H1 (cell line): ENCODE data around the gene MORF4L1. TPM values are rescaled to one million over a fixed set of nuclear protein-coding genes. Genes with fewer than 3 reads are reported as not detected.
"Not testable (repeated sequence)": the region's sequence is repeated elsewhere in the genome, so short reads cannot be mapped to it uniquely, and the experiment has no call there.

Source experiments
- CTCF ChIA-PET: fragments of 300-600 bp; sonication (Branson Sonifier 250); formaldehyde crosslinking; loops from one replicate; lab custom pipeline; 2021; ENCODE audit not compliant: partially characterized antibody; lab: Charles Lee
- POLR2A ChIA-PET: fragments of 300-600 bp; sonication (Branson Sonifier 250); formaldehyde crosslinking; loops from one replicate; lab custom pipeline; 2021; ENCODE audit warnings: inconsistent platforms; ENCODE audit not compliant: partially characterized antibody; lab: Charles Lee
- DNase-seq, 2 experiments: peaks; one replicate each; pipeline versions ENCODE4 v3.0.0 to v3.0.0-alpha.2; 2010 to 2022; ENCODE audit warnings: low spot score in 2 of 2, low read depth in 1 of 2, mixed read lengths in 1 of 2
- FAIRE-seq: peaks from 2 replicates; lab custom pipeline; 2011; peaks lifted over from hg19 to GRCh38; lab: Jason Lieb, UNC
- H2AFZ ChIP-seq: 2 replicates; pipeline ENCODE4 v1.8.1; 2012; ENCODE audit warnings: low read length, inconsistent platforms
- H2AK5ac ChIP-seq: 2 replicates; pipeline ENCODE4 v1.6.1; 2013; ENCODE audit warnings: low read depth, low read length
- H2BK120ac ChIP-seq: replicated peaks from 2 replicates; pipeline ENCODE3; 2013; ENCODE audit warnings: low read depth, low read length, inconsistent platforms
- H2BK12ac ChIP-seq: 2 replicates; pipeline ENCODE4 v1.6.1; 2013; ENCODE audit warnings: low read depth, low read length
- H2BK15ac ChIP-seq: 2 replicates; pipeline ENCODE4 v1.6.1; 2013; ENCODE audit warnings: low read length
- H2BK20ac ChIP-seq: 2 replicates; pipeline ENCODE4 v1.6.1; 2013; ENCODE audit warnings: low read length
- H2BK5ac ChIP-seq: 2 replicates; pipeline ENCODE4 v1.6.1; 2013; ENCODE audit warnings: low read depth, low read length
- H3K14ac ChIP-seq: 2 replicates; pipeline ENCODE4 v1.6.1; 2013; ENCODE audit warnings: inconsistent platforms; ENCODE audit not compliant: insufficient read length
- H3K18ac ChIP-seq: 2 replicates; pipeline ENCODE4 v1.6.1; 2013; ENCODE audit warnings: low read length; ENCODE audit errors: extremely low read depth
- H3K23ac ChIP-seq: 2 replicates; pipeline ENCODE4 v1.6.1; 2013; ENCODE audit warnings: inconsistent platforms; ENCODE audit not compliant: insufficient read length
- H3K23me2 ChIP-seq: 2 replicates; pipeline ENCODE4 v1.6.1; 2013; ENCODE audit warnings: low read depth, low read length
- H3K27ac ChIP-seq: 2 replicates; pipeline ENCODE4 v1.6.1; 2011; ENCODE audit warnings: low read depth, low read length, inconsistent platforms
- H3K27me3 ChIP-seq, 4 experiments: replicated peaks in 1 of 4; 1 replicate in 1 of 4; 2 replicates in 3 of 4; pipeline versions ENCODE4 v1.6.1 to v1.8.1; 2011 to 2013; ENCODE audit warnings: low read length in 3 of 4, mild to moderate bottlenecking in 3 of 4, inconsistent platforms in 2 of 4, mixed read lengths in 2 of 4, moderate library complexity in 1 of 4; ENCODE audit not compliant: control insufficient read depth in 3 of 4, insufficient read depth in 3 of 4; ENCODE audit errors: extremely low read depth in 1 of 4
- H3K36me3 ChIP-seq, 4 experiments: 2 replicates each; pipeline versions ENCODE4 v1.6.1 to v1.8.1; 2011 to 2013; ENCODE audit warnings: mild to moderate bottlenecking in 4 of 4, low read length in 3 of 4, moderate library complexity in 2 of 4, control low read depth in 1 of 4, inconsistent platforms in 1 of 4; ENCODE audit not compliant: insufficient read depth in 4 of 4, control insufficient read depth in 2 of 4
- H3K4ac ChIP-seq: replicated peaks from 2 replicates; pipeline ENCODE3; 2013; ENCODE audit warnings: low read length, low read depth, mixed read lengths, inconsistent platforms; ENCODE audit not compliant: insufficient read length
- H3K4me1 ChIP-seq, 4 experiments: replicated peaks in 1 of 4; 1 replicate in 1 of 4; 2 replicates in 3 of 4; pipeline versions ENCODE4 v1.6.1 to v1.8.1; 2011 to 2013; ENCODE audit warnings: low read length in 3 of 4, inconsistent platforms in 2 of 4, mixed read lengths in 1 of 4; ENCODE audit not compliant: insufficient read depth in 4 of 4, control insufficient read depth in 3 of 4
- H3K4me2 ChIP-seq, 2 experiments: 2 replicates each; pipeline versions ENCODE4 v1.6.1 to v1.8.1; 2011 to 2013; ENCODE audit warnings: low read depth in 2 of 2, low read length in 2 of 2, control low read depth in 1 of 2, inconsistent platforms in 1 of 2, mild to moderate bottlenecking in 1 of 2; ENCODE audit not compliant: insufficient read depth in 1 of 2
- H3K4me3 ChIP-seq, 4 experiments: fragments of 200-600, 300-600 bp in 1 of 4; sonication (generic), shearing (Covaris generic), sonication (Bioruptor Twin) in 1 of 4; 2 replicates each; pipeline versions ENCODE4 v1.5.1 to v1.8.1; 2011 to 2016; ENCODE audit warnings: low read length in 4 of 4, low read depth in 3 of 4, control low read depth in 2 of 4, inconsistent platforms in 2 of 4, mild to moderate bottlenecking in 2 of 4, mixed read lengths in 1 of 4, moderate library complexity in 1 of 4; ENCODE audit not compliant: insufficient read depth in 2 of 4; ENCODE audit errors: extremely low read depth in 1 of 4
- H3K56ac ChIP-seq: replicated peaks from 2 replicates; pipeline ENCODE3; 2013; ENCODE audit warnings: low read depth, mild to moderate bottlenecking, mixed read lengths, low read length, inconsistent platforms; ENCODE audit not compliant: insufficient read length
- H3K79me1 ChIP-seq: 2 replicates; pipeline ENCODE4 v1.6.1; 2013; ENCODE audit warnings: low read depth, low read length, control low read depth
- H3K79me2 ChIP-seq, 2 experiments: 2 replicates each; pipeline versions ENCODE4 v1.6.1 to v1.8.1; 2012 to 2013; ENCODE audit warnings: low read length in 2 of 2, mild to moderate bottlenecking in 2 of 2, inconsistent platforms in 1 of 2; ENCODE audit not compliant: insufficient read depth in 2 of 2, control insufficient read depth in 1 of 2
- H3K9ac ChIP-seq, 4 experiments: replicated peaks in 1 of 4; 1 replicate in 1 of 4; 2 replicates in 3 of 4; pipeline versions ENCODE4 v1.6.1 to v1.8.1; 2011 to 2013; ENCODE audit warnings: low read depth in 3 of 4, low read length in 3 of 4, control low read depth in 2 of 4, mild to moderate bottlenecking in 2 of 4, moderate library complexity in 2 of 4, inconsistent platforms in 1 of 4; ENCODE audit errors: extremely low read depth in 1 of 4
- H3K9me3 ChIP-seq, 2 experiments: 2 replicates each; pipeline versions ENCODE4 v1.6.1 to v1.8.1; 2012 to 2013; ENCODE audit warnings: mild to moderate bottlenecking in 2 of 2, moderate library complexity in 2 of 2, control low read depth in 1 of 2, inconsistent platforms in 1 of 2, low read depth in 1 of 2, low read length in 1 of 2, mixed read lengths in 1 of 2; ENCODE audit not compliant: insufficient read depth in 2 of 2
- H4K20me1 ChIP-seq, 2 experiments: replicated peaks in 1 of 2; 2 replicates each; pipeline versions ENCODE3 to v1.8.1; 2011 to 2013; ENCODE audit warnings: inconsistent platforms in 2 of 2, low read length in 2 of 2, mild to moderate bottlenecking in 1 of 2; ENCODE audit not compliant: insufficient read depth in 2 of 2, control insufficient read depth in 1 of 2
- H4K5ac ChIP-seq: 2 replicates; pipeline ENCODE4 v1.6.1; 2013; ENCODE audit warnings: low read length, low read depth, mixed read lengths, inconsistent platforms; ENCODE audit not compliant: insufficient read length
- H4K8ac ChIP-seq: 2 replicates; pipeline ENCODE4 v1.8.0; 2013; ENCODE audit warnings: mild to moderate bottlenecking, moderate library complexity, low read length, inconsistent platforms; ENCODE audit not compliant: insufficient read depth; ENCODE audit errors: extremely low read depth
- H4K91ac ChIP-seq: replicated peaks from 2 replicates; pipeline ENCODE3; 2013; ENCODE audit warnings: low read length, mixed read lengths, inconsistent platforms; ENCODE audit not compliant: insufficient read length
- POLR2A ChIP-seq, 2 experiments: IDR thresholded peaks; 1 replicate in 1 of 2; 2 replicates in 1 of 2; pipeline ENCODE4 v1.6.1; 2011; ENCODE audit warnings: low read depth in 2 of 2, low read length in 2 of 2, mild to moderate bottlenecking in 2 of 2; ENCODE audit errors: control extremely low read depth in 1 of 2
- WGBS, 2 experiments: shearing (Covaris generic) in 1 of 2; methylation state at CpG; one replicate each; pipeline versions ENCODE4 v1.1.6 to v1.1.7; 2013 to 2015; ENCODE audit warnings: low lambda C conversion rate in 2 of 2, mixed read lengths in 2 of 2, inconsistent platforms in 1 of 2, low coverage in 1 of 2, missing lambda C conversion rate in 1 of 2; ENCODE audit not compliant: insufficient replicate concordance in 2 of 2, insufficient coverage in 1 of 2, insufficient read length in 1 of 2; ENCODE audit errors: extremely low coverage in 1 of 2, missing lambda C conversion rate in 1 of 2; 5-methylcytosine and 5-hydroxymethylcytosine counted together
- polyA plus RNA-seq, 7 experiments: library from polyadenylated mRNA; depleted of rRNA in 3 of 7; stranded (reverse) in 5 of 7; unstranded in 2 of 7; fragments of >200 nt in 5 of 7; fragments of 200-250 nt in 2 of 7; gene quantifications; 1 replicate in 5 of 7; 2 replicates in 1 of 7; 4 replicates in 1 of 7; pipeline versions ENCODE4 v1.2.1 to v1.2.3, GENCODE V29; 2011 to 2013; ENCODE audit warnings: missing spikeins in 2 of 7, mixed read lengths in 2 of 7
- total RNA-seq: library from RNA; stranded (reverse); fragmentation: NEBNext Ultra II Directional; extraction: Animal tissue kit (Norgen Biotek cat#: 25700); gene quantifications from 2 replicates; pipeline ENCODE4 v1.2.1, GENCODE V29; 2021

MORF4L1 gene
- total and polyA plus RNA-seq, 2 of the 8 experiments (the other 6 are each of a cell fraction or from before 2014, with no cell fraction given): 260 to 533 TPM

DNA sequence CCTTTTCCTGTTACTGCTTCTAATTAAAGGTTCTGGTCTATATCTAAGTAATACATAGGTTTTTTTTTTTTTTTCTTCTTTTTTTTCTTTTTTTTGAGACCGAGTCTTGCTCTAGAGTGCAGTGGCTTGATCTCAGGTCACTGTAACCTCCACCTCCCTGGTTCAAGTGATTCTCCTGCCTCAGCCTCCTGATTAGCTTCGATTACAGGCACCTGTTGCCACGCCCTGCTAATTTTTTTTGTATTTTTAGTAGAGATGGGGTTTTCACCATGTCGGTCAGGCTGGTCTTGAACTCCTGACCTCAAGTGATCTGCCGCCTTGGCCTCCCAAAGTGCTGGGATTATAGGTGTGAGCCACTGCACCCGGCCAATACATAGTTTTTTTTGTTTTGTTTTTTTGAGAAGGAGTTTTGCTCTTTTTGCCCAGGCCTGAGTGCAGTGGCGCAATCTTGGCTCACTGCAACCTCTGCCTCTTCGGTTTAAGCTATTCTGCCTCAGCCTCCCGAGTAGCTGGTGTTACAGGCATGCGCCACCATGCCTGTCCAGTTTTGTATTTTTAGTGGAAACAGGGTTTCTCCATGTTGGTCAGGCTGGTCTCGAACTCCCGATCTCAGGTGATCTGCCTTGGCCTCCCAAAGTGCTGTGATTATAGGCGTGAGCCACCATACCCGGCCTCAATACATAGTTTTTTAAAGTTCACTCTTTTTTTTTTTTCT, 28.3 kb downstream of the MORF4L1 start:
- FAIRE-seq, H2BK15ac ChIP-seq, H4K5ac ChIP-seq, H2BK5ac ChIP-seq, H2BK12ac ChIP-seq, H2AFZ ChIP-seq, H3K4ac ChIP-seq, H3K27me3 ChIP-seq, H3K27ac ChIP-seq, H3K9me3 ChIP-seq, H3K9ac ChIP-seq, H3K79me1 ChIP-seq, DNase-seq, H2BK120ac ChIP-seq, H2AK5ac ChIP-seq, H3K18ac ChIP-seq, H3K56ac ChIP-seq, H3K4me1 ChIP-seq, H3K4me2 ChIP-seq, H3K4me3 ChIP-seq, H3K23me2 ChIP-seq, H4K91ac ChIP-seq, H3K14ac ChIP-seq, H2BK20ac ChIP-seq, H3K23ac ChIP-seq, H4K20me1 ChIP-seq, H4K8ac ChIP-seq: not testable (repeated sequence)
- TF ChIP-seq POLR2A (IDR thresholded peaks at IDR 0.05; ENCODE audit: control extremely low read depth in 1 of 2, low read depth in 2 of 2, low read length in 2 of 2): 0 out of 3 replicates have a peak, but pooled peaks of 1 of the 2 experiments have one; percentile 4
- Histone ChIP-seq H3K36me3 (peaks cover 9 to 92% (median 63%) of the 10 kb centered on the region in 4 experiments), H3K79me2 (peaks cover 0 to 28% of the 10 kb centered on the region in 2 experiments; a peak in 2 of 4 replicates)
- POLR2A ChIA-PET: interaction anchor here (0.7 to 2.6 kb wide), 5 partner anchors 9 to 514 kb away, joined by 3 to 14 read pairs (median 5); partner anchors contain the start of gene MORF4L1
- CTCF ChIA-PET: interaction anchor here (4.6 kb wide), 1 partner anchor 8 kb away, joined by 22 read pairs; no protein-coding TSS in a partner anchor
- 93% methylated on average over 14 of the region's 14 CpGs; no CpG with 5 or more reads in 1 of the 2 experiments for WGBS, 2 experiments
